CD4-positive, alpha-beta memory T cell (primary cell): Measurements from ENCODE around the gene EPS8. TPM values are rescaled to one million over a fixed set of nuclear protein-coding genes. Genes with fewer than 3 reads are reported as not detected.

Source experiments
- CTCF ChIA-PET: fragments of 350-600 bp; sonication (Branson Sonifier 250); formaldehyde crosslinking; loops from one replicate; lab custom pipeline; 2021; ENCODE audit warnings: inconsistent platforms; ENCODE audit not compliant: partially characterized antibody; lab: Charles Lee
- POLR2A ChIA-PET: fragments of 350-600 bp; sonication (Branson Sonifier 250); formaldehyde crosslinking; loops from one replicate; lab custom pipeline; 2021; ENCODE audit not compliant: partially characterized antibody; lab: Charles Lee
- DNase-seq, 5 donors: peaks; one replicate each; pipeline versions ENCODE4 v3.0.0 to v3.0.0-alpha.2; 2020 to 2022; ENCODE audit warnings: mixed read lengths in 1 of 5
- H3K27ac ChIP-seq: one replicate; pipeline ENCODE4 v1.7.0; 2013; ENCODE audit warnings: low read depth, low read length
- H3K27me3 ChIP-seq: 2 replicates; pipeline ENCODE4 v1.7.0; 2013; ENCODE audit warnings: mild to moderate bottlenecking, low read length, moderate library complexity; ENCODE audit not compliant: insufficient read depth
- H3K36me3 ChIP-seq: 2 replicates; pipeline ENCODE4 v1.7.0; 2013; ENCODE audit warnings: mild to moderate bottlenecking, low read length, moderate library complexity; ENCODE audit not compliant: insufficient read depth
- H3K4me1 ChIP-seq: 2 replicates; pipeline ENCODE4 v1.7.0; 2013; ENCODE audit warnings: mild to moderate bottlenecking, low read length, moderate library complexity; ENCODE audit not compliant: insufficient read depth
- H3K4me3 ChIP-seq, 2 donors: one replicate each; pipeline ENCODE4 v1.7.0; 2013; ENCODE audit warnings: low read length in 2 of 2, mild to moderate bottlenecking in 1 of 2
- H3K9me3 ChIP-seq, 2 donors: one replicate each; pipeline ENCODE4 v1.7.0; 2013; ENCODE audit warnings: low read length in 2 of 2, control low read depth in 1 of 2; ENCODE audit not compliant: control insufficient read depth in 1 of 2
- H3K27ac Mint-ChIP-seq, 7 donors: one replicate each; pipeline ENCODE4 v1.8.0; 2020 to 2021; ENCODE audit warnings: mixed read lengths in 7 of 7, mild to moderate bottlenecking in 6 of 7, inconsistent platforms in 3 of 7, moderate library complexity in 3 of 7
- H3K27me3 Mint-ChIP-seq, 2 donors: one replicate each; pipeline ENCODE4 v1.8.0; 2020 to 2021; ENCODE audit warnings: mixed read lengths in 2 of 2
- H3K36me3 Mint-ChIP-seq, 2 donors: one replicate each; pipeline ENCODE4 v1.8.0; 2020 to 2021; ENCODE audit warnings: mixed read lengths in 2 of 2, inconsistent platforms in 1 of 2, mild to moderate bottlenecking in 1 of 2
- H3K4me1 Mint-ChIP-seq, 4 donors: one replicate each; pipeline ENCODE4 v1.8.0; 2020 to 2021; ENCODE audit warnings: mixed read lengths in 4 of 4, mild to moderate bottlenecking in 1 of 4
- H3K4me3 Mint-ChIP-seq, 8 donors: one replicate each; pipeline ENCODE4 v1.8.0; 2020 to 2021; ENCODE audit warnings: mixed read lengths in 8 of 8, mild to moderate bottlenecking in 7 of 8, moderate library complexity in 6 of 8, inconsistent platforms in 3 of 8
- H3K9me3 Mint-ChIP-seq, 8 donors: one replicate each; pipeline ENCODE4 v1.8.0; 2020 to 2021; ENCODE audit warnings: mixed read lengths in 8 of 8, mild to moderate bottlenecking in 5 of 8, inconsistent platforms in 3 of 8, moderate library complexity in 1 of 8
- intact Hi-C: fragments of 100-400 bp; cut with micrococcal nuclease; formaldehyde crosslinking; loops from one replicate; pipeline ENCODE4 v1.15.1; 2023
- polyA plus RNA-seq, 2 donors: library from polyadenylated mRNA; unstranded; fragments of 300-500 nt; fragmentation: Illumina TruSeq; gene quantifications; one replicate each; pipeline ENCODE4 v1.2.3, GENCODE V29; 2021
- total RNA-seq, 2 experiments: library from RNA; stranded (reverse); gene quantifications; one replicate each; pipeline ENCODE4 v1.2.3, GENCODE V29; 2021

EPS8 gene
- total and polyA plus RNA-seq, 4 experiments from 2014 or later, result 2.6 to 4.0 (median 3.6) TPM

GRCh38 chr12:15811214-15812127 lies 22.3 kb upstream of the EPS8 start:
- H3K27me3 ChIP-seq, result peaks cover 4% of the 10 kb centered on the region
- no peaks in the 10 kb centered on the region for H3K36me3 ChIP-seq
- H3K4me1 ChIP-seq, result no peaks in the 10 kb centered on the region
- Mint-ChIP-seq H3K9me3 (no peaks in the 10 kb centered on the region), H3K36me3 (no peaks in the 10 kb centered on the region), H3K27me3 (peaks cover 5 to 7% of the 10 kb centered on the region in 2 donors), H3K4me3 (no peak overlapping the region), H3K4me1 (no peaks in the 10 kb centered on the region), H3K27ac (no peak overlapping the region)
- POLR2A ChIA-PET, result no interaction called here
- H3K9me3 ChIP-seq, result no peaks in the 10 kb centered on the region
- no peak overlapping the region for H3K4me3 ChIP-seq
- DNase-seq, result no peak
- CTCF ChIA-PET, result no interaction called here
- no peak overlapping the region for H3K27ac ChIP-seq
- intact Hi-C loops, result no loop called here

GRCh38 chr12:15808652-15809051 lies 19.5 kb upstream of the EPS8 start:
- no peaks in the 10 kb centered on the region for H3K9me3 Mint-ChIP-seq
- no peaks in the 10 kb centered on the region for H3K27me3 ChIP-seq
- H3K27ac ChIP-seq, result no peak overlapping the region
- H3K36me3 Mint-ChIP-seq, result no peaks in the 10 kb centered on the region
- DNase-seq, result no peak
- ChIA-PET CTCF (interaction anchor here (1.7 kb wide), 1 partner anchor 15 kb away, joined by 4 read pairs; no protein-coding TSS in a partner anchor), POLR2A (no interaction called here)
- H3K27me3 Mint-ChIP-seq, result peaks cover 5 to 7% of the 10 kb centered on the region in 2 donors
- no peaks in the 10 kb centered on the region for H3K4me1 Mint-ChIP-seq
- no peak overlapping the region for H3K27ac Mint-ChIP-seq
- no peak overlapping the region for H3K4me3 Mint-ChIP-seq
- H3K4me1 ChIP-seq, result no peaks in the 10 kb centered on the region
- intact Hi-C loops, result no loop called here
- H3K36me3 ChIP-seq, result no peaks in the 10 kb centered on the region
- no peak overlapping the region for H3K4me3 ChIP-seq
- H3K9me3 ChIP-seq, result no peaks in the 10 kb centered on the region

DNA sequence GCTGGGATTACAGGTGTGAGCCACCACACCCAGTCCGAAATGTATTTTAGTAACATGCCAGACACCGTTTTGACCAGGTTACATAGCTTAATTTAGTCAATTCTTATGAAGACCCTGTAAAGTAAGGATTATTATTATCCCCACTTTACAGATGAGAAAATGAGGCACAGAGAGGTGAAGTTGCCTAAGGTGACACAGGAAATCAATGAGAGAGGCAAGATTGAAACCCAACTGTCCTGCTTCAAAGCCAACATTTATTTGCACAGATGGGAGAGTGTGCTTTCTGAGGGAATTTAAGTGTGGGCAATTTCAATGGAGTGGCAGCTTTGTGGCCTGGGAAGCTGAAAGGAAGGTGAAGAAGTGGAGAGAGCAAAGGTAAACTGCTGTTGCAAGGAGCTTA lies 19.1 kb upstream of the EPS8 start:
- no peaks in the 10 kb centered on the region for H3K4me1 ChIP-seq
- POLR2A ChIA-PET, result no interaction called here
- no peak overlapping the region for H3K4me3 ChIP-seq
- H3K9me3 Mint-ChIP-seq, result no peaks in the 10 kb centered on the region
- H3K27ac ChIP-seq, result no peak overlapping the region
- intact Hi-C loops, result no loop called here
- CTCF ChIA-PET, result interaction anchor here (1.7 kb wide), 1 partner anchor 14 kb away, joined by 4 read pairs; no protein-coding TSS in a partner anchor
- no peaks in the 10 kb centered on the region for H3K36me3 Mint-ChIP-seq
- H3K27me3 Mint-ChIP-seq, result peaks cover 3 to 8% of the 10 kb centered on the region in 2 donors
- no peaks in the 10 kb centered on the region for H3K9me3 ChIP-seq
- H3K36me3 ChIP-seq, result no peaks in the 10 kb centered on the region
- H3K27me3 ChIP-seq, result no peaks in the 10 kb centered on the region
- H3K4me1 Mint-ChIP-seq, result no peaks in the 10 kb centered on the region
- H3K4me3 Mint-ChIP-seq, result no peak overlapping the region
- no peak overlapping the region for H3K27ac Mint-ChIP-seq
- no peak for DNase-seq

DNA sequence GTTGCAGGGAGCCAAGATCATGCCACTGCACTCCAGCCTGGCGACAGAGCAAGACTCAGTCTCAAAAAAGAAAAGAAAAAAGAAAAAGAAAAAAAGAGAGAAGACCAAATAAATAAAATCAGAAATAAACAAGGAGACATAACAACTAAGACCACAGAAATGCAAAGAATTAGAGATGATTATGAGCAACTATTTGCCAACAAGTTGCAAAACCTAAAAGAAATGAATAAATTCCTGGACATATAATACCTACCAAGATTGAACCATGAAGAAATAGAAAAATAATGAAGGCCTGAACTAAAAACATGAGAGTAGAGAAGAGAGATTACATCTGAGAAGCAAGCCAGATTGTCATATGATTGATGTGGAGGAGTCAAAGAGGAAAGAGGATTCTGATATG lies 17.6 kb upstream of the EPS8 start:
- Histone ChIP-seq H3K4me1 (no peaks in the 10 kb centered on the region), H3K36me3 (no peaks in the 10 kb centered on the region), H3K4me3 (no peak overlapping the region), H3K27ac (no peak overlapping the region), H3K9me3 (no peaks in the 10 kb centered on the region), H3K27me3 (no peaks in the 10 kb centered on the region)
- no peaks in the 10 kb centered on the region for H3K9me3 Mint-ChIP-seq
- H3K4me1 Mint-ChIP-seq, result no peaks in the 10 kb centered on the region
- intact Hi-C loops, result no loop called here
- no peak for DNase-seq
- H3K27me3 Mint-ChIP-seq, result peaks cover 6 to 8% of the 10 kb centered on the region in 2 donors
- no peak overlapping the region for H3K4me3 Mint-ChIP-seq
- ChIA-PET POLR2A (no interaction called here), CTCF (no interaction called here)
- H3K27ac Mint-ChIP-seq, result no peak overlapping the region
- H3K36me3 Mint-ChIP-seq, result no peaks in the 10 kb centered on the region

GRCh38 chr12:15801770-15802744 lies 12.9 kb upstream of the EPS8 start:
- no peaks in the 10 kb centered on the region for H3K4me1 Mint-ChIP-seq
- ChIA-PET CTCF (no interaction called here), POLR2A (no interaction called here)
- H3K9me3 Mint-ChIP-seq, result no peaks in the 10 kb centered on the region
- no peaks in the 10 kb centered on the region for H3K27me3 ChIP-seq
- no peak for DNase-seq
- no peaks in the 10 kb centered on the region for H3K36me3 Mint-ChIP-seq
- no peaks in the 10 kb centered on the region for H3K9me3 ChIP-seq
- no peak overlapping the region for H3K27ac Mint-ChIP-seq
- H3K27me3 Mint-ChIP-seq, result peaks cover 6 to 7% of the 10 kb centered on the region in 2 donors
- intact Hi-C loops, result no loop called here
- H3K27ac ChIP-seq, result no peak overlapping the region
- H3K4me3 ChIP-seq, result no peak overlapping the region
- no peaks in the 10 kb centered on the region for H3K4me1 ChIP-seq
- H3K4me3 Mint-ChIP-seq, result no peak overlapping the region
- no peaks in the 10 kb centered on the region for H3K36me3 ChIP-seq

- DNase-seq, result no peak
These were observed 11.1 kb upstream of the EPS8 start for GRCh38 chr12:15800278-15800677.

GRCh38 chr12:15797818-15798217 lies 8.6 kb upstream of the EPS8 start:
- Mint-ChIP-seq H3K27ac (no peak overlapping the region), H3K4me3 (no peak overlapping the region), H3K9me3 (peaks cover 0 to 3% (median 0%) of the 10 kb centered on the region in 8 donors), H3K27me3 (peaks cover 5 to 14% of the 10 kb centered on the region in 2 donors), H3K4me1 (no peaks in the 10 kb centered on the region), H3K36me3 (no peaks in the 10 kb centered on the region)
- no peak for DNase-seq
- no peaks in the 10 kb centered on the region for H3K36me3 ChIP-seq
- ChIA-PET CTCF (interaction anchor here (0.6 to 0.7 kb wide), 2 partner anchors 59 to 101 kb away, joined by 3 to 6 read pairs; no protein-coding TSS in a partner anchor), POLR2A (no interaction called here)
- no peaks in the 10 kb centered on the region for H3K9me3 ChIP-seq
- H3K4me3 ChIP-seq, result no peak overlapping the region
- H3K27ac ChIP-seq, result no peak overlapping the region
- intact Hi-C loops, result no loop called here
- H3K4me1 ChIP-seq, result no peaks in the 10 kb centered on the region
- no peaks in the 10 kb centered on the region for H3K27me3 ChIP-seq

More at GRCh38 chr12:15800278-15800677, 11.1 kb upstream of the EPS8 start:
- POLR2A ChIA-PET, result no interaction called here
- no peak overlapping the region for H3K27ac ChIP-seq
- H3K4me1 ChIP-seq, result no peaks in the 10 kb centered on the region
- H3K36me3 ChIP-seq, result no peaks in the 10 kb centered on the region
- Mint-ChIP-seq H3K4me1 (no peaks in the 10 kb centered on the region), H3K9me3 (no peaks in the 10 kb centered on the region), H3K36me3 (no peaks in the 10 kb centered on the region), H3K27ac (no peak overlapping the region), H3K4me3 (peak overlapping the region in 1 of 8 donors; percentile 13), H3K27me3 (peaks cover 6 to 10% of the 10 kb centered on the region in 2 donors)
- no peaks in the 10 kb centered on the region for H3K27me3 ChIP-seq
- no peaks in the 10 kb centered on the region for H3K9me3 ChIP-seq
- CTCF ChIA-PET, result interaction anchor here (1.0 kb wide), 1 partner anchor 30 kb away, joined by 3 read pairs; no protein-coding TSS in a partner anchor
- intact Hi-C loops, result no loop called here
- H3K4me3 ChIP-seq, result no peak overlapping the region
